LHCN-M2 (cell line): ENCODE results near the gene BLVRA. TPM values are rescaled to one million over a fixed set of nuclear protein-coding genes. Genes with fewer than 3 reads are reported as not detected.
A peak's percentile ranks its signal among the peaks of the same experiment; 100 is the strongest.
"Not testable (repeated sequence)": the region's sequence is repeated elsewhere in the genome, so short reads cannot be mapped to it uniquely, and the experiment has no call there.

Experiments used
- DNase-seq: peaks from one replicate; pipeline ENCODE4 v3.0.0-alpha.2; 2012; ENCODE audit warnings: low read depth
- total RNA-seq: library from RNA; depleted of rRNA; stranded (reverse); fragments of >200 nt; gene quantifications from 2 replicates; pipeline ENCODE4 v1.2.3, GENCODE V29; 2014

BLVRA gene
- total RNA-seq, 1 experiment from 2014 or later, result 30.7 TPM

- no peak for DNase-seq
Observed at GRCh38 chr7:43799605-43800004, 41.1 kb downstream of the BLVRA start.

- no peak for DNase-seq
Observed at GRCh38 chr7:43803865-43804264, 45.4 kb downstream of the BLVRA start.

DNA sequence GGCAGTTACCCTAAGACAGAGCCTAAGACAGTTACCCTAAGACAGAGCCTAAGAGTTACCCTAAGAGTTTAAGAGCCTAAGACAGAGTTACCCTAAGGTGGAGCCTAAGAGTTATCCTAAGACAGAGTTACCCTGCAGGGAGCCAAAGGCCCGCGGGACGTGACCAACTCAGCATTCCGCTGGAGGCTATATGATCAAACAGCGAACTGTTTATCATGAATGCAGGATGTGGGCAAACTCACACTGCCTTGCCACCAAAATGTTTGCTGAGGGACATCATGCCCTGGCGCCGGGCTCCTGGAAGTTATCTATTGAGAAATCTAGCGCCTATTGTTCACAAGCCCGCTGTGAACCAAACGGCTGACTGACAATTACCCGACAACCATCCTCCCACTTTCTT is 49.9 kb downstream of the BLVRA start:
- no peak for DNase-seq

DNA sequence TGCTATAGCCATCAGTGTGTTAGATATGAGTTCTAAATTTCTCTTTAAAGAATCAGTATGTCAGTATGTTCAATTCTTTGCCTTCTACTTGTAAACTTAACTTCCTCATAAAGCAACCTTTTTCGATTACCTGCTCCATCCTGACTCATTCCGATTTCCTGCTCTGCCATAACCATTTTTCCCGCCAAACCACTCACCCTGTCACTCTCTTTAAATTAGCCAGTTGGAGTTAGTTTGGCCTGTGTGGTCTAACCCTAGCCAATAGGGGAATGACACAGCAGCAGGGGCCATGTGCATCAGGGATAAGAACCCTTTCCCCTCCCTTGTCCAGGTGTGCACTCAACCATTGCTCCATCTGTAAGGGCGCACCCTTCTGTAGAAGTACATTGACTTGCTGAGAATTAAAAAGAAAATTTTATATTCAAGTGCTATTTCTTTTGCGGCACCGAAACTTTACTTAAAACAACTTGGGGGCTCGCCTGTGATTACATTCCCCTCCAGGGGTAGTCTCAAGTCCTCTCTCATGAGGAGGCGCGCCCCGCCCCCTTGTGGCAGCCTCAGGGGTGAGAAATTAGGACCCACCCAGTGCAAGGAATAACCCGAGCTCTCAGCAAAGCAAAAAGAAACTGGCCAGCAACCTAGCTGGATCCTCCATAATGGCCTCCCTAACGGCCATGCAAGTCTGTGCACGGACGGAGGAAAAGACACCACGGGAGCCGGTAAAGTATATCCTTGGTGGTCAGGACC is 51.9 kb downstream of the BLVRA start:
- peak; percentile 22 for DNase-seq

- no peak for DNase-seq
Observed at GRCh38 chr7:43815373-43815772, 56.9 kb downstream of the BLVRA start.

GRCh38 chr7:43816046-43816797 is 57.7 kb downstream of the BLVRA start:
- not testable (repeated sequence) for DNase-seq

- DNase-seq, result not testable (repeated sequence)
Observed at GRCh38 chr7:43823425-43823824, 64.9 kb downstream of the BLVRA start.

GRCh38 chr7:43823941-43824340 is 65.5 kb downstream of the BLVRA start:
- no peak for DNase-seq

DNA sequence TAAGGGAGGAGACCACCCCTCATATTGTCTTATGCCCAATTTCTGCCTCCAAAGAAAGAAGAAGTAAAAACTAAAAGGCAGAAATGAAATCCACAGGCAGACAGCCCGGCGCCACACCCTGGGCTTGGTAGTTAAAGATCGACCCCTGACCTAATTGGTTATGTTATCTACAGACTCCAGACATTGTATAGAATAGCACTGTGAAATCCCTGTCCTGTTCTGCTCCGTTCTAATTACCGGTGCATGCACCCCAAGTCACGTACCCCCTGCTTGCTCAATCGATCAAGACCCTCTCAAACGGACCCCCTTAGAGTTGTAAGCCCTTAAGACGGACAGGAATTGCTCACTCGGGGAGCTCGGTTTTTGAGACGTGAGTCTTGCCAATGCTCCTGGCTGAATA is 66.0 kb downstream of the BLVRA start:
- DNase-seq, result not testable (repeated sequence)

DNA sequence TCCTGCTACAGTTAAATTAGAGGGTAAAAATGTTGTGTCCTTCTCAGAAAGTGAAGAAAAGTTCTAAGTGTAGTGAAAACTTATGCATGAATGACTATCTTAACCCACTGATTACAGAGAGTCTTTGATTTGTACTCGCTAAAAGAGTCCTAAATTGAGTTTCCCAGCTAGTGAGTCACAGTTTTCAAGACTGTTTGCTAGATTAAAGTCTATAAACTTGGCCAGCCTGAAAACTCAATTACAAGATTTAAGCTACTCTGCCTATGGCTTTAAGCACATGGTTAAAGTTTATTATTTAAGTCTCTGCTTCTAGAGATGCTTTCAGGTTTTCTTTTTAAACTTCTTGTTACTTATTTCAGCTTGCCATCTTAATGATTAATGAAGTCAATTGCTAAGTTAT is 66.5 kb downstream of the BLVRA start:
- DNase-seq, result no peak

DNA sequence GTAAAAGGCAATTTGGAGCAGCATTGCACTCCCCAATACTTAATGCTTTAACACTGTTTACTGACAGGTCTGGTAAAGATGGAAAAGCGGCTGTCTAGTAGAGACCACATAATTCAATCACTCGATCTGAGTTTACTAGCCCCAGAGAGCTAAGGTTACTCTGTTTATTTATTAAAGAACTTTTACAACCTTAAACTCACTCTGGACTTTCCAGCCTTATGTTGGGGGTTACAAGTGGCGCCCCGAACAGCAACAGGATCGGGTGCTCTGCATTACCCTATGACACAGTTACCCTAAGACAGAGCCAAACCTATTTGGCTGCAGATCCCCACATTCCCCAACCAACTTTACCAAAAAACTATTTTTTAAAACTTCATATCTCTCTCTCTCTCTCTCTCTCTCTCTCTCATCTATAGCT is 66.9 kb downstream of the BLVRA start:
- no peak for DNase-seq

DNA sequence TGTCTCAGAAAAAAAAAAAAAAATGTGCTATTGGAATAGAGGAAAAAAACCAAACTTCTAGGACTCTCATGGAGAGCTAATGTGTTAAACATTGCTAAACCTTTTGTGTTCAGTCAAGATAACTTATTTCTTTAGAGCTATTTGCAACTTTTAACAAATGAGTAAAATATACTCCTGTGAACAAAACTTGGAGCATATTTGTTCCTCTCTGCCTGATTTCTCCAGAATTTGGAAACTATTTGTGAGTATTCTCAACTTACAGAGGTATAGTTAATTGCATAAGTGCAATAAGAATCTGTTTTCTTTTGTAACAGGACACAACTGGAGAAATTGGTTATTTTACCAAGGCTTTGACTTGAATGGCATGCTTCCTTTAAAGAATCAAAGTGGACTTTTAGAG is 72.4 kb downstream of the BLVRA start:
- not testable (repeated sequence) for DNase-seq

DNA sequence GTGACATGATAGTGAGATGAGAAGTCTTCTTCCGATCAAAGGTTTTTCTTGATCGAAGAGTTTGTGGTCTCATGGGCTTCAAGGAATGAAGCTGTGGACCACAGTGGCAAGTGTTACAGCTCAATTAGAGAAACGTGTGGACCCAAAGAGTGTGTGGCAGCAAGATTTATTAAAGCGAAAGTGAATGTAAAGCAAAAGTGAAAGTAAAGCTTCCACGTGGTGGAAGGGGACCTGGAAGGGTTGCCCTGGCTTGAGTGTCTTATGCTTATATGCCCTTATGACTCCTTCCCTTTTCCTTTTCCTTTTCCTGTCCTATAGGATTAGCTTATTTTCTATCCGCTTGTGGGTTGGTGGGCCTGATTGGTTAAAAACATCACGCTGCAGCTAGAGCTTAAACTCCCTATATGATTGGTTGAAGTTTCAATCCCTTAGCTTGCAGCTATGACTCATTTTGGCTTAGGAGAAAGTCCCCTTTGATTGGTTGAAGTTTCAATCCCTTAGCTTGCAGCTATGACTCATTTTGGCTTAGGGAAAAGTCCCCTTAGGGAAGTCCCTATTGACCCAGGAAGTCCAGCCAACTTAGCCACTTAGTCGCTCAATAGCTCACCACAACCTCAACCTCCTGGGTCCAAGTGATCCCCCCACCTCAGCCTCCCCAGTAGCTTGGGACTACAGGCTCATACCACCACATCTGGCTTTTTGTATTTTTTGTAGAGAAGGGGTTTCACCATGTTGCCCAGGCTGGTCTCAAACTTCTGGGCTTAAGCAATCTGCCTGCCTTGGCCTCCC is 76.2 kb downstream of the BLVRA start:
- DNase-seq, result peak; percentile 56

DNA sequence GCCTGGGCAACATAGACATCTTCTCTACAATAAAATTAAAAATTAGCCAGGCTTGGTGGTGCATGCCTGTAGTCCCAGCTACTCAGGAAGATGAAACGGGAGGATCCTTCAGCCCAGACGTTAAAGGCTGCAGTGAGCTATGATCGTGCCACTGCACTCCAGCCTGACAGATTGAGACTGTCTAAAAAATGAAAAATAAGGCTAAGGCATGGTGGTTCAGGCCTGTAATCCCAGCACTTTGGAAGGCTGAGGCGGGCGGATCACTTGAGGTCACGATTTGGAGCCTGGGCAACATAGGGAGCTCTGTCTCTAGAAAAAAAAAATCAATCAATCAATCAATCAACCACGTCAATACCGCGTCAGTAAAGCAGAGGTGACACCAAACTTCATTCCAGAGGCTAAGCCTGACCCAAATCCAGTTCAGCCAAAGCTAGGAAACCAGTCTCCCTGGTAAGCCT is 79.8 kb downstream of the BLVRA start:
- no peak for DNase-seq

- no peak for DNase-seq
Observed at GRCh38 chr7:43843296-43843695, 84.8 kb downstream of the BLVRA start.

GRCh38 chr7:43844257-43844656 is 85.8 kb downstream of the BLVRA start:
- peak; percentile 19 for DNase-seq

DNA sequence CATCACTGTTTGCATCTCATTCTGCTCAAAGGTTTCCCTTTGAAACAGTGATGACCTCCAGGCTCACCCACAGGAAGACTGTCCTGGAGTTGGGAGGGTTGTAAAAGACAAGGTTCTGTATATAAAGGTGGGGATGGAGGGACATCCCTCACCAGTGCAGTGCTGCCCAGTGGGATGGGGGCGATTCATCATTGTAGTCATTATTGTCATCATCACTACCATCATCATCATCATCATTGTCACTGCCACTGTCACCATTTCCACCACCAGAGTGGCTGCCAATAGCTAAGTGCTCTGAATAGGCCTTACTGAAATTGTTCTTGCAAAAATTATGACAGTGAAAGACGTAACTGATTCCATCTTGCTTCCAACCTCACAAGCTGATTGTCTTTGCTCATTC is 86.2 kb downstream of the BLVRA start:
- DNase-seq, result no peak

DNA sequence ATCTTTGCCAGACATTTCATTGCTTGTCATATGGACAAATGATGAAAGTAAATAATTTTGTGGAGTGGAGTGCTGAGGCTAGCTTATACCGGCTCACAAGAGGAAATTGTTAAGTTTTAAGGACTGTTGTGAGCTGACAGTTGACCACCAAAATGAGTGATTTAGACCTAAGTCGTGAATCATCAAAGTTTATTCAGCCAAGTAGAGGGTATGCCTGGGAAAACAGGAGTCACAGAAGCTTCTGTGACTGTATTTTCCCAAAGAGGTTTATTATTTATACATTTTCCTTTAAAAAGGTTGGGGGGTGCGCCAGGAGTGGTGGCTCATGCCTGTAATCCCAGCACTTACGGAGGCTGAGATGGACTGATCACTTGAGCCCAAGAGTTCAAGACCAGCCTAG is 89.0 kb downstream of the BLVRA start:
- DNase-seq, result peak; percentile 73

DNA sequence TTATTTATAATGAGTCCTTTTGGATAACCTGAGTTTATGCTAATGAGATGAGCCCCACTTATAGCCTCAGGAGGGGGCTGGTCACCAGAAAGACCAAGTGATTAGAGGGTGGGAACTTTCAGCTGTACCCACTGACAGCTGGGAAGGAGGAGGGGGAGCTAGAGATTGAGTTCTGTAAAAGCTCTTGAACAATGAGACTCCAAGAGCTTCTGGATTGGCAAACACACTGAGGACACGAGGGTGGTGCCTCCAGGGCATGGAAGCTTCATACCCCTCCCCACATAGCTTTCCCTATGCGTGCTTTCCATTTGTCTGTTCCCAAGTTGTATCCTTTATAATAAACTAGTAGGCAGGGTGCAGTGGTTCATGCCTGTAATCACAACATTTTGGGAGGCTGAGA is 90.6 kb downstream of the BLVRA start:
- no peak for DNase-seq

DNA sequence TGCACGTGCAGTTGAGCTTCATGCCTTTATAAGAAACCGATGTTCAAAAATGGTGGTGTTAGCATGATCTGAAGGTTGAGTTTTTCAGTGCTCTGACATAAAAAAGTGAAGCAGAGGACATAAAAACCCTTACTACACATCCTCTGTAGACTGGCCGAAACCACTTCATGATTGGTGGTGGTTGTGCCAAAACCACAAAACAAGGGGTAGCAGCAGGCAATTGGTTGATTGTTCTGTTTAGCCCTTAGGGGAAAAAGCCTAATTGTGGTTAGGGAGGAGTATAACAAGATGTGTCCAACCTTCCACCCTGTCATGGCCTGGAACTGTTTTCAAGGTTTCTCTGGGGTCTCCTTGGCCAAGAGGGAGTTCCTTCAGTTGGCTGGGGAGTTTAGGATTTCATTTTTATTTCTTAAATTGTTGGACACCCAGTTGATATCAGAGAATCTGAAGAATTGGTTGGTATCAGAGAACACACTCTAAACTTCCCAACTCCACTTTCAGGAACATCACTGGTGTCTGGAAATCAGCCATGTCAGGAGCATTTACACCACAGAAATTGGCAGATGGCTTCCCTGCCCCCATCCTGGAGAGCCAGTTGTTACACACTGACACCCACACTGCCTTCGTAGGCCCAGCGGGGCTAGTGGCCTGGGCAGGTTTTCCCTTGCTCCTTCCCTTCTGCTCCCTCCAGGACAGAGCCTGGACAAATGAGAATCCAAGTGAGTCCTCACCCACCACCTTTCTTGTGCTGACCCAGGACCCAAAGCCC is 92.1 kb downstream of the BLVRA start:
- DNase-seq, result no peak

GRCh38 chr7:43851805-43852204 is 93.3 kb downstream of the BLVRA start:
- DNase-seq, result no peak
